Testis (tissue), 3 donors: ENCODE measurements around the gene KLHL29. TPM values are rescaled to one million over a fixed set of nuclear protein-coding genes. Genes with fewer than 3 reads are reported as not detected.

Experiments
- DNase-seq: peaks from one replicate; pipeline ENCODE4 v3.0.0-alpha.2; 2019
- H3K27ac ChIP-seq, 2 donors: fragments of 200-600 bp; sonication (generic); one replicate each; pipeline ENCODE4 v1.5.1; 2019
- H3K27me3 ChIP-seq: fragments of 200-600 bp; sonication (generic); one replicate; pipeline ENCODE4 v1.5.1; 2019
- H3K36me3 ChIP-seq: fragments of 200-600 bp; sonication (generic); one replicate; pipeline ENCODE4 v1.5.1; 2017; ENCODE audit warnings: low read depth; ENCODE audit errors: missing control alignments
- H3K4me1 ChIP-seq: fragments of 200-600 bp; sonication (generic); one replicate; pipeline ENCODE4 v1.5.1; 2019
- H3K4me3 ChIP-seq, 2 donors: fragments of 200-600 bp; sonication (generic); one replicate each; pipeline ENCODE4 v1.5.1; 2017 to 2019
- H3K9me3 ChIP-seq: fragments of 200-600 bp; sonication (generic); one replicate; pipeline ENCODE4 v1.5.1; 2017
- CTCF ChIP-seq, 3 experiments: fragments of 450-650 bp in 2 of 3; fragments of 200-600 bp in 1 of 3; sonication (generic) in 1 of 3; IDR thresholded peaks; one replicate each; pipeline ENCODE4 v1.5.1; 2016 to 2019; ENCODE audit warnings: antibody characterized with exemption in 3 of 3, mild to moderate bottlenecking in 2 of 3, moderate library complexity in 1 of 3
- POLR2A ChIP-seq: fragments of 450-650 bp; IDR thresholded peaks from one replicate; pipeline ENCODE4 v1.6.1; 2017; ENCODE audit warnings: antibody characterized with exemption, mild to moderate bottlenecking, moderate library complexity
- WGBS, 2 donors: methylation state at CpG; one replicate each; pipeline ENCODE4 v1.1.5; 2018; 5-methylcytosine and 5-hydroxymethylcytosine counted together
- intact Hi-C: fragments of 100-400 bp; cut with DNase I; formaldehyde crosslinking; loops from one replicate; pipeline ENCODE4 v1.15.1; 2023; ENCODE audit warnings: low total_unique reads
- polyA plus RNA-seq: library from polyadenylated mRNA; stranded (reverse); fragments of 350-450 nt; fragmentation: Illumina TruSeq; extraction: RNeasy Lipid Tissue Mini Kit (QIAGEN cat#74804); gene quantifications from one replicate; pipeline ENCODE4 v1.2.3, GENCODE V29; 2014; ENCODE audit warnings: low read depth, low replicate concordance; ENCODE audit not compliant: insufficient read depth
- total RNA-seq, 2 donors: library from RNA; depleted of rRNA; stranded (reverse); fragments of >200 nt; gene quantifications; one replicate each; pipeline ENCODE4 v1.2.3, GENCODE V29; 2016

Gene KLHL29
- total and polyA plus RNA-seq, 3 donors from 2014 or later: 3.3 to 10.9 (median 7.9) TPM

GRCh38 chr2:23356711-23357110, 28.3 kb upstream of the KLHL29 start:
- intact Hi-C loops: no loop called here
- WGBS, 2 donors: 94 to 96% methylated on average over 5 to 9 of the region's 9 CpGs

GRCh38 chr2:23359631-23360567, 25.1 kb upstream of the KLHL29 start:
- Histone ChIP-seq H3K27me3 (no peaks in the 10 kb centered on the region), H3K4me3 (no peak overlapping the region), H3K4me1 (no peaks in the 10 kb centered on the region), H3K27ac (no peak overlapping the region), H3K9me3 (no peaks in the 10 kb centered on the region), H3K36me3 (no peaks in the 10 kb centered on the region)
- no peak for DNase-seq
- intact Hi-C loops: no loop called here
- 92 to 96% methylated on average over 19 of the region's 19 CpGs for WGBS, 2 donors
- TF ChIP-seq CTCF (IDR thresholded peaks at IDR 0.05) (no peak), POLR2A (no peak)

More at GRCh38 chr2:23356711-23357110, 28.3 kb upstream of the KLHL29 start:
- no peaks in the 10 kb centered on the region for H3K9me3 ChIP-seq
- H3K4me3 ChIP-seq: no peak overlapping the region
- no peaks in the 10 kb centered on the region for H3K36me3 ChIP-seq
- no peaks in the 10 kb centered on the region for H3K27me3 ChIP-seq
- H3K4me1 ChIP-seq: peaks cover 3% of the 10 kb centered on the region
- H3K27ac ChIP-seq: no peak overlapping the region
- DNase-seq: no peak
- TF ChIP-seq CTCF (IDR thresholded peaks at IDR 0.05) (no peak), POLR2A (no peak)

GRCh38 chr2:23360571-23361125, 24.3 kb upstream of the KLHL29 start:
- Histone ChIP-seq H3K9me3 (no peaks in the 10 kb centered on the region), H3K27ac (no peak overlapping the region), H3K27me3 (no peaks in the 10 kb centered on the region), H3K4me3 (no peak overlapping the region), H3K4me1 (no peaks in the 10 kb centered on the region), H3K36me3 (no peaks in the 10 kb centered on the region)
- TF ChIP-seq POLR2A (no peak), CTCF (IDR thresholded peaks at IDR 0.05) (no peak)
- intact Hi-C loops: no loop called here
- 72 to 88% methylated on average over 13 of the region's 13 CpGs for WGBS, 2 donors
- no peak for DNase-seq

- Histone ChIP-seq H3K9me3 (no peaks in the 10 kb centered on the region), H3K4me3 (no peak overlapping the region), H3K27me3 (no peaks in the 10 kb centered on the region), H3K4me1 (no peaks in the 10 kb centered on the region), H3K36me3 (no peaks in the 10 kb centered on the region), H3K27ac (no peak overlapping the region)
- intact Hi-C loops: no loop called here
- DNase-seq: no peak
- WGBS, 2 donors: 88 to 90% methylated on average over 3 of the region's 3 CpGs
- TF ChIP-seq CTCF (IDR thresholded peaks at IDR 0.05): no peak
- no peak for TF ChIP-seq POLR2A
These were observed 23.8 kb upstream of the KLHL29 start for GRCh38 chr2:23361152-23361551.
